ENCODE data around the gene COMMD10.

GRCh38 chr5:116276952-116277351 lies 192.1 kb downstream of the COMMD10 start:
- TF ChIP-seq, protein P1, sequence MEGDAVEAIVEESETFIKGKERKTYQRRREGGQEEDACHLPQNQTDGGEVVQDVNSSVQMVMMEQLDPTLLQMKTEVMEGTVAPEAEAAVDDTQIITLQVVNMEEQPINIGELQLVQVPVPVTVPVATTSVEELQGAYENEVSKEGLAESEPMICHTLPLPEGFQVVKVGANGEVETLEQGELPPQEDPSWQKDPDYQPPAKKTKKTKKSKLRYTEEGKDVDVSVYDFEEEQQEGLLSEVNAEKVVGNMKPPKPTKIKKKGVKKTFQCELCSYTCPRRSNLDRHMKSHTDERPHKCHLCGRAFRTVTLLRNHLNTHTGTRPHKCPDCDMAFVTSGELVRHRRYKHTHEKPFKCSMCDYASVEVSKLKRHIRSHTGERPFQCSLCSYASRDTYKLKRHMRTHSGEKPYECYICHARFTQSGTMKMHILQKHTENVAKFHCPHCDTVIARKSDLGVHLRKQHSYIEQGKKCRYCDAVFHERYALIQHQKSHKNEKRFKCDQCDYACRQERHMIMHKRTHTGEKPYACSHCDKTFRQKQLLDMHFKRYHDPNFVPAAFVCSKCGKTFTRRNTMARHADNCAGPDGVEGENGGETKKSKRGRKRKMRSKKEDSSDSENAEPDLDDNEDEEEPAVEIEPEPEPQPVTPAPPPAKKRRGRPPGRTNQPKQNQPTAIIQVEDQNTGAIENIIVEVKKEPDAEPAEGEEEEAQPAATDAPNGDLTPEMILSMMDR (IDR thresholded peaks at IDR 0.05; ENCODE audit: insufficient read depth, low read length, poor library complexity, severe bottlenecking): no peak
- TF ChIP-seq EZH2phosphoT487 (conservative IDR thresholded peaks at IDR 0.05; ENCODE audit: low read length): no peak
